AG04450 (cell line): Measurements from ENCODE around the gene CD79A. TPM values are rescaled to one million over a fixed set of nuclear protein-coding genes. Genes with fewer than 3 reads are reported as not detected.
"Not testable (repeated sequence)": the region's sequence is repeated elsewhere in the genome, so short reads cannot be mapped to it uniquely, and the experiment has no call there.

Experiments
- CTCF ChIA-PET: fragments of 300-600, 350-600 bp; formaldehyde crosslinking; extraction: SDS; loops from one replicate; lab custom pipeline; 2022; ENCODE audit warnings: antibody characterized with exemption, inconsistent platforms; lab: Charles Lee
- POLR2A ChIA-PET: fragments of 350-600 bp; formaldehyde crosslinking; extraction: SDS; loops from one replicate; lab custom pipeline; 2021; ENCODE audit warnings: antibody characterized with exemption, inconsistent platforms; lab: Yijun Ruan, JAX
- DNase-seq: peaks from one replicate; pipeline ENCODE4 v3.0.0-alpha.2; 2011; ENCODE audit warnings: low read depth, low spot score
- H3K27ac ChIP-seq: one replicate; pipeline ENCODE4 v1.5.1; 2012; ENCODE audit warnings: low read depth, low read length, control low read depth
- H3K27me3 ChIP-seq: one replicate; pipeline ENCODE4 v1.6.0; 2012; ENCODE audit warnings: low read length; ENCODE audit not compliant: control insufficient read depth, insufficient read depth
- H3K4me3 ChIP-seq: 2 replicates; pipeline ENCODE4 v1.5.1; 2011; ENCODE audit warnings: mild to moderate bottlenecking, low read depth, low read length, control low read depth
- H3K9me3 ChIP-seq: 2 replicates; pipeline ENCODE4 v1.5.1; 2012; ENCODE audit warnings: low read length; ENCODE audit not compliant: control insufficient read depth, insufficient read depth
- polyA plus RNA-seq: library from polyadenylated mRNA; depleted of rRNA; stranded (reverse); fragments of >200 nt; gene quantifications from 2 replicates; pipeline ENCODE4 v1.2.3, GENCODE V29; 2011
- TF ChIP-seq, protein P1 (sequence below): IDR thresholded peaks from 2 replicates; pipeline ENCODE4 v1.5.1; 2011; ENCODE audit warnings: low read depth, low read length, control low read depth, inconsistent platforms

The CD79A gene
- polyA plus RNA-seq, 1 experiment, result 0.20 TPM

DNA sequence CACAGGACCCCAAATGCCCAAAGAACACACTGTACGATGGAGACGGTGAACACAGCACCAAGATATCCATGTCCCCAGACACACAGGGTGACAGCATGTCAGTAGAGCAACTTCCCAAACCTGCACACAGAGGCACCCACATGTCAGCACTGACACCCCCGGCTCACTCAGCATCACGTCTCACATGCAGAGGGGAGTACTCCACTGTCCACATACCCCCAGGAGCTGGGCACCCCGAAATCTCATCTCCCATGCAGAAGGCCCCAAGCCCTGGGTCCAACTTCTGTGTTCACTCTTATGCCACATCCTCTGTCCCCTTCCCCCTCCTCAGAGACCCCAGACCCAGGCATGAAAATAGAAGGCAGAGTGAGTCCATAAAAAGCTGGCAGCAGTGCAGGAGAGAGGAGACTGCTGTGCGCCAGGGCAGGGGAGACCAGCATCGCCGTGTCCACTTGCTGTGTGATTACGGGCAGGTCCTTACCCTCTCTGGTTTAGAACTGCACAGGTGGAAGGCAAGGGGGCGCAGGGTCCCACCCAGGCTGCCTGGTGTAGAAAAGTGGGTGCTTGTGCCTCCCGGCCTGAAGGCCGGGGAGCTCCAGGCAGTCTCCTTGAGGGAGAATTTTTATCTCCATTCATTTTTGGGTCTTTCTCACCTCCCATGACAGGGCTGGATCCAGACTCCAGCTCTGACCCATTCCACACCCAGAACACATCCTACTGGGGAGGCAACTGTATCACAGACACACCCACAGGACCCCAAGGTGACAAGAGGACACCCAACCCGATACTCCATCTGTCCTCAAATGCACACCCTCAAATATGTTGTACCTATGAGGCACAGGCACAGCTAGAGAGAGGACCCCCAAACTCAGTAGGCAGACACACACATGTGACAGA lies 34.2 kb downstream of the CD79A start:
- ChIA-PET CTCF (no interaction called here), POLR2A (no interaction called here)
- no peaks in the 10 kb centered on the region for H3K9me3 ChIP-seq
- H3K4me3 ChIP-seq, result no peak overlapping the region
- H3K27me3 ChIP-seq, result peaks cover 49% of the 10 kb centered on the region
- DNase-seq, result no peak
- TF ChIP-seq, protein P1, sequence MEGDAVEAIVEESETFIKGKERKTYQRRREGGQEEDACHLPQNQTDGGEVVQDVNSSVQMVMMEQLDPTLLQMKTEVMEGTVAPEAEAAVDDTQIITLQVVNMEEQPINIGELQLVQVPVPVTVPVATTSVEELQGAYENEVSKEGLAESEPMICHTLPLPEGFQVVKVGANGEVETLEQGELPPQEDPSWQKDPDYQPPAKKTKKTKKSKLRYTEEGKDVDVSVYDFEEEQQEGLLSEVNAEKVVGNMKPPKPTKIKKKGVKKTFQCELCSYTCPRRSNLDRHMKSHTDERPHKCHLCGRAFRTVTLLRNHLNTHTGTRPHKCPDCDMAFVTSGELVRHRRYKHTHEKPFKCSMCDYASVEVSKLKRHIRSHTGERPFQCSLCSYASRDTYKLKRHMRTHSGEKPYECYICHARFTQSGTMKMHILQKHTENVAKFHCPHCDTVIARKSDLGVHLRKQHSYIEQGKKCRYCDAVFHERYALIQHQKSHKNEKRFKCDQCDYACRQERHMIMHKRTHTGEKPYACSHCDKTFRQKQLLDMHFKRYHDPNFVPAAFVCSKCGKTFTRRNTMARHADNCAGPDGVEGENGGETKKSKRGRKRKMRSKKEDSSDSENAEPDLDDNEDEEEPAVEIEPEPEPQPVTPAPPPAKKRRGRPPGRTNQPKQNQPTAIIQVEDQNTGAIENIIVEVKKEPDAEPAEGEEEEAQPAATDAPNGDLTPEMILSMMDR, result no peak
- H3K27ac ChIP-seq, result no peak overlapping the region

DNA sequence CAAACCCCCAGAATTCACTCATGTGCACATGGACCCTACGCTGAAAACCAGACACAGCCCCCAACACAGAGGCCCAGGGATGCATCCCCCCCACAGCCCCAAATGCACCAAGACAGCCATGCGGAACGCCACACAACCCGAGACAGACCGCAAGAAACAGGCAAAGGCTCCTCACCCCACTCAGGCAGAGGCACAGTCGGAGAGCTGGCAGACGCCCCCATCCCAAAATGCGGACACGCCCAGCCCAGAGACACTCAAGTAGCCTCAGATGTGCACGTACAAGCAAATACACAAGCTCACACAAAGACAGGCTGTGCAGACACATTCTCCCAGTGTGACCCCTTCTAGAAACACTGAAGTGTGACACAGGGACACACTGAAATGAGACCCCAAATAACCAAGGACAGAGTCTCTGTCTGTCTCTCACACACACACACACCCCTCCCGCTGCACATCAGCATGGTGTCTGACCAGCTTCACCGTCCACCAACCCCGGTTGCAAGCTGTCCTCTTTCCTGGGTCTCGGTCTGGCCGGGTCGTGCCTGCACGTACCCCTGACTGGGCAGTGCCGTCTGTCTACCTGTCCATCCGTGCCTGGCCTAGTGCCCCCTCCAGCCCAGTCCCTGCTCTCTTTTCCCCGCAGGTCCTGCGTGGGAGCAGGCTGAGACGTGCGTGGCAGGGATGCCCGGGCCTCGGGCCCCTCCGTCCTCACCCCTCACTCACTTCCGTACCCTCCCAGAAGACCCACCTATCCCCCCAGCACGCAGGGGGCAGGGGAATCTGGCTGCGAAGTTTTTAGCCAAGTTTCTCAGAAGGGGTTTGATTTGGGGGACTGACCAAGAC lies 35.0 kb downstream of the CD79A start:
- no peak overlapping the region for H3K4me3 ChIP-seq
- TF ChIP-seq, protein P1, result no peak
- ChIA-PET CTCF (no interaction called here), POLR2A (no interaction called here)
- peaks cover 58% of the 10 kb centered on the region for H3K27me3 ChIP-seq
- H3K27ac ChIP-seq, result no peak overlapping the region
- no peak for DNase-seq
- no peaks in the 10 kb centered on the region for H3K9me3 ChIP-seq

DNA sequence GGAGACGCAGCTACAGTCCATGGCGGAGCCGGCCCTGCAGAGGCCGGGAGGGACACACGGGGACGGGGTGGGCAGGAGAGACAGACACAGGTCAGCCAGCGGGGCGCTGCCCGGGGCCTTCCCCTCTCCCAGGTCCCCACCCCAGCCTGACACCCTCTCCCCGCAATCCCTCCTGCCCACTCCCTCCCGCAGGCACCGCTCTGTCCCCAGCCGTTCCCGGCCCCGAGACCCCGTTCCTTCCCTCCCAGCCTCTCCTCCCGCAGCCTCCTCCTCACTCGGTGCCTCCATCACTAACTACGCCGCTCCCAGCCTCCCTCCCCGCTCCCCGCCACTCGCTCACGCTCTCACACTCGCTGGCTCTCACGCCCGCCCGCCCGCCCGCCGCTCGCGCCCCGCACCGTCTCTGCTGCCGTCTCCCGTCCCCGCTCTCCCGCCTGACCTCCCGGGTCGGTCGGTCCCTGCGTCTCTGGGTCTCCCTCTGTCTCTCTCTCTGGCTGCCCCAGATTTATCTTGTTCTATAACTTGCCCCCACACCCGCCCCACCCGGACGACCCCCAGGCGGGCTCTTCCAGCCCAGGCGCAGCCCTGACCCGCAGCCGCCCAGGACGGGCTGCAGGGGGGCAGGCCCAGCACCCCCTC lies 35.9 kb downstream of the CD79A start:
- ChIA-PET CTCF (no interaction called here), POLR2A (no interaction called here)
- DNase-seq, result no peak
- H3K9me3 ChIP-seq, result no peaks in the 10 kb centered on the region; the same call in 1 of the 2 replicates
- no peak overlapping the region for H3K27ac ChIP-seq
- TF ChIP-seq, protein P1, result no peak
- H3K27me3 ChIP-seq, result peaks cover 67% of the 10 kb centered on the region
- H3K4me3 ChIP-seq, result no peak overlapping the region

DNA sequence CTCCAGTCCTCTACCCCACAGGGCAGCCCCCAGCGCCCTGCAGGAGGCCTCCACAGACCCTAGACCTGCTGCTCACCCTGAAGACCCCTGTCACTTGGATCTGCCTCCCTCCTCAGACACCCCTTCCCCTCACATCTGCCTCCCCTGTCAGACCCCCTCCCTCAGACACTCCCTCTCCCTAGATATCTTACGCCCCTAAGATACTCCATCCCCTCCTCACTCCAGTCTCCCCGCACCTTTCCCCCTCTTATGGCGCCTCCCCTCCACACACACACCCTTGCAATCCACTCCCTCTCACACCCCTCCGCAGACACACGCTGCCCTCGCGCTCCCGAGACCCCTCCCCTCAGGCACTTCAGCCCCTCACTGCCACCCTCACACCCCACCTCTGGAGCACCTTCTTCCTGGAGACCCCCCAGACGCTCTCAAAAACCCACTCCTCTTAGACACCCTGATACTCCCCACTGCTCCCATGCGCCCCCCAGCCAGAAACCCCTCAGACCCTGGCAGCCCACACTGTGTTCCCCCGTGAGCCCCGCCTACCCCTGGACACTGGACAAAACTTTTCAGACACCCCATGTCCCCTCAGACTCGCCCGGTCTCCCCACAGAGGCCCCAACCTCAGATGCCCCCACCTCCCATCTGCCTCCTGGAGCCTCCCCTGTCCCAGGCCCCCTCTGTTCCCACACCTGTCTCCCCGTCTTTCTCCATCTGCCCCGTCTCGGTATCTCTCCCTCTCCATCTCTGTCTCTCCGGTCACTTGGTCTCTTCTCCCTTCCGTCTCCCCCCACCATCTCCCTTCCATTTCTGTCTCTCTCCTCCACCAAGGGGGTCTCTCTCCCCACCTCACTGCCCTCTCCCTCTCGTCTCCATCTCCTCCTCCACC lies 36.7 kb downstream of the CD79A start:
- H3K9me3 ChIP-seq, result no peaks in the 10 kb centered on the region; the same call in 1 of the 2 replicates
- TF ChIP-seq, protein P1, result no peak
- H3K27me3 ChIP-seq, result peaks cover 74% of the 10 kb centered on the region
- no peak overlapping the region for H3K27ac ChIP-seq
- CTCF ChIA-PET, result no interaction called here
- H3K4me3 ChIP-seq, result no peak overlapping the region
- POLR2A ChIA-PET, result no interaction called here
- DNase-seq, result no peak

DNA sequence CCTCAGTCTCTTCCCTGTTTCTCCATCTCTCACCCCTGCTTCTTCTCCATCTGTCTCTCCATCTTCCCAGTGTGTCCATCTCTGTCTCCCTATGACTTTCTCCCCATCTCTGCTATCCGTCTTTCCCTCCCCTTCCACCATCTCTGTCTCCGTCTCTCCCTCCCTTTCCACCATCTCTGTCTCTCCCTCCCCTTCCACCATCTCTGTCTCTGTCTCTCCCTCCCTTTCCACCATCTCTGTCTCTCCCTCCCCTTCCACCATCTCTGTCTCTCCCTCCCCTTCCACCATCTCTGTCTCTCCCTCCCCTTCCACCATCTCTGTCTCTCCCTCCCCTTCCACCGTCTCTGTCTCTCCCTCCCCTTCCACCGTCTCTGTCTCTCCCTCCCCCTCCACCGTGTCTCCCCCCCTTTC lies 37.4 kb downstream of the CD79A start:
- H3K9me3 ChIP-seq, DNase-seq, POLR2A ChIA-PET, H3K27ac ChIP-seq, CTCF ChIA-PET, H3K4me3 ChIP-seq: not testable (repeated sequence)
- H3K27me3 ChIP-seq, result peaks cover 74% of the 10 kb centered on the region
